ENCODE data around the gene SZT2. TPM values are rescaled to one million over a fixed set of nuclear protein-coding genes. Genes with fewer than 3 reads are reported as not detected.

Gene SZT2
- total and polyA plus RNA-seq, 2 of the 4 experiments (the other 2 are of a cell fraction): 9.5 to 14.3 TPM

DNA sequence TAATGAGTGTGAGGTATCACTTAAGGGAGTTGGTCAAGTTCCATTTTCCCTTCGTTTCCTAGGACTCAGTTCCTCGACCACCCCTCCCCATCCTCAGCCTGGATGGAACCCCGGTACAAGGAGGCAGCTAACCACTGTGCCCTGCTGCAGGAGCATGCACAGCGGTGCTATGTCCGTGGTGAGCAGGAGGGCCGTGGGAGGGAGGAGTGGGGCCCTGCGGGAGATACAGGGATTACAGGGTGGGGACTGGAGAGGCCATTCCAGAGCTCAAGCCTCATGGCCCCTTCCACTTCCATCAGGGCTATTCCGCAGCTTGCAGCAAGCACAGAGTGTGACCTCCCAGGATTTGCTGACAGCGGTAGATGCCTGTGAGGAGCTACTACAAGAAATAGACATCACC lies 38.2 kb downstream of the SZT2 start:
- Histone ChIP-seq H2BK20ac (ENCODE audit: low read depth, low read length) (no peak overlapping the region), H2AK9ac (replicated peaks; ENCODE audit: low read depth, low read length, poor library complexity) (no peak overlapping the region), H3K9ac (ENCODE audit: low read depth, low read length) (no peak overlapping the region), H3K56ac (ENCODE audit: extremely low read depth, insufficient read depth, low read length) (no peak overlapping the region), H3K4me3 (ENCODE audit: insufficient read depth, low read depth, low read length) (no peak overlapping the region), H2AK5ac (ENCODE audit: low read depth, low read length) (no peak overlapping the region), H3K36me3 (ENCODE audit: control insufficient read depth, insufficient read depth, low read length) (peaks cover 95% of the 10 kb centered on the region), H3K14ac (replicated peaks; ENCODE audit: low read depth, low read length) (no peak overlapping the region), H2BK5ac (ENCODE audit: low read depth, low read length, poor library complexity, severe bottlenecking) (no peak overlapping the region), H3K27ac (ENCODE audit: insufficient read depth, low read length) (no peak overlapping the region), H4K20me1 (ENCODE audit: insufficient read depth, low read length) (no peaks in the 10 kb centered on the region), H2BK15ac (ENCODE audit: low read depth, low read length) (no peak overlapping the region), H3K9me3 (ENCODE audit: control insufficient read depth, insufficient read depth, low read length) (no peaks in the 10 kb centered on the region), H4K91ac (ENCODE audit: insufficient read depth, low read depth, low read length) (no peak overlapping the region), H3K4me1 (ENCODE audit: control insufficient read depth, insufficient read depth, low read length) (no peaks in the 10 kb centered on the region), H3K4ac (ENCODE audit: low read depth, low read length) (no peak overlapping the region), H2BK120ac (ENCODE audit: low read depth, low read length) (no peak overlapping the region), H4K8ac (ENCODE audit: low read depth in 2 of 2, low read length in 2 of 2) (no peak overlapping the region), H3K23ac (ENCODE audit: low read depth, low read length) (no peak overlapping the region), H3K9me1 (ENCODE audit: insufficient read depth, low read length) (peaks cover 12% of the 10 kb centered on the region; the same call in 1 of the 2 replicates), H3K27me3 (ENCODE audit: control insufficient read depth, insufficient read depth, low read length) (no peaks in the 10 kb centered on the region), H4K5ac (ENCODE audit: low read depth, low read length) (no peak overlapping the region), H3K18ac (ENCODE audit: low read depth, low read length) (no peak overlapping the region), H2AFZ (replicated peaks; ENCODE audit: low read length, poor library complexity) (no peak overlapping the region), H3K79me1 (ENCODE audit: low read depth in 1 of 2, low read length in 2 of 2) (peaks cover 0 to 4% of the 10 kb centered on the region in 2 experiments; a peak in 1 of 4 replicates), H3K4me2 (ENCODE audit: low read depth, low read length) (no peak overlapping the region)
- CTCF ChIA-PET: no interaction called here
- POLR2A ChIA-PET (ENCODE audit: unreplicated experiment): no interaction called here
- intact Hi-C loops (cut with micrococcal nuclease) (no loop called here), in situ Hi-C loops (cut with MboI; ENCODE audit: low sequenced_read_pairs) (no loop called here), dilution Hi-C loops (cut with HindIII; ENCODE audit: low sequenced_read_pairs, unreplicated experiment) (no loop called here)
- ATAC-seq (ENCODE audit: low read depth) (no peak), DNase-seq (no peak)
- WGBS, 2 experiments (ENCODE audit: extremely low coverage in 2 of 2, insufficient read length in 1 of 2): no CpG with 5 or more reads among the region's 9 CpGs
- TF ChIP-seq CHD1 (IDR thresholded peaks at IDR 0.05; ENCODE audit: low read depth, low read length): no peak
- TF ChIP-seq RAD21 (IDR thresholded peaks at IDR 0.05; ENCODE audit: low read length): no peak
- TF ChIP-seq MAFK (IDR thresholded peaks at IDR 0.05; ENCODE audit: low read depth, low read length): no peak
- no peak for TF ChIP-seq BHLHE40 (IDR thresholded peaks at IDR 0.05; ENCODE audit: low read depth, low read length)
- no peak for TF ChIP-seq NFE2L2 (IDR thresholded peaks at IDR 0.05; ENCODE audit: low read depth, low read length)
- no peak for TF ChIP-seq RFX5 (IDR thresholded peaks at IDR 0.05; ENCODE audit: low read depth, low read length)
- no peak for TF ChIP-seq CEBPB (IDR thresholded peaks at IDR 0.05; ENCODE audit: low read depth, low read length)
- TF ChIP-seq FOS (IDR thresholded peaks at IDR 0.05; ENCODE audit: low read depth, low read length): no peak
- TF ChIP-seq, protein P1, sequence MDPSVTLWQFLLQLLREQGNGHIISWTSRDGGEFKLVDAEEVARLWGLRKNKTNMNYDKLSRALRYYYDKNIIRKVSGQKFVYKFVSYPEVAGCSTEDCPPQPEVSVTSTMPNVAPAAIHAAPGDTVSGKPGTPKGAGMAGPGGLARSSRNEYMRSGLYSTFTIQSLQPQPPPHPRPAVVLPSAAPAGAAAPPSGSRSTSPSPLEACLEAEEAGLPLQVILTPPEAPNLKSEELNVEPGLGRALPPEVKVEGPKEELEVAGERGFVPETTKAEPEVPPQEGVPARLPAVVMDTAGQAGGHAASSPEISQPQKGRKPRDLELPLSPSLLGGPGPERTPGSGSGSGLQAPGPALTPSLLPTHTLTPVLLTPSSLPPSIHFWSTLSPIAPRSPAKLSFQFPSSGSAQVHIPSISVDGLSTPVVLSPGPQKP (IDR thresholded peaks at IDR 0.05; ENCODE audit: borderline replicate concordance, low read depth, low read length): no peak
- TF ChIP-seq RCOR1 (IDR thresholded peaks at IDR 0.05; ENCODE audit: insufficient replicate concordance, low read length): no peak
- TF ChIP-seq, protein P2, sequence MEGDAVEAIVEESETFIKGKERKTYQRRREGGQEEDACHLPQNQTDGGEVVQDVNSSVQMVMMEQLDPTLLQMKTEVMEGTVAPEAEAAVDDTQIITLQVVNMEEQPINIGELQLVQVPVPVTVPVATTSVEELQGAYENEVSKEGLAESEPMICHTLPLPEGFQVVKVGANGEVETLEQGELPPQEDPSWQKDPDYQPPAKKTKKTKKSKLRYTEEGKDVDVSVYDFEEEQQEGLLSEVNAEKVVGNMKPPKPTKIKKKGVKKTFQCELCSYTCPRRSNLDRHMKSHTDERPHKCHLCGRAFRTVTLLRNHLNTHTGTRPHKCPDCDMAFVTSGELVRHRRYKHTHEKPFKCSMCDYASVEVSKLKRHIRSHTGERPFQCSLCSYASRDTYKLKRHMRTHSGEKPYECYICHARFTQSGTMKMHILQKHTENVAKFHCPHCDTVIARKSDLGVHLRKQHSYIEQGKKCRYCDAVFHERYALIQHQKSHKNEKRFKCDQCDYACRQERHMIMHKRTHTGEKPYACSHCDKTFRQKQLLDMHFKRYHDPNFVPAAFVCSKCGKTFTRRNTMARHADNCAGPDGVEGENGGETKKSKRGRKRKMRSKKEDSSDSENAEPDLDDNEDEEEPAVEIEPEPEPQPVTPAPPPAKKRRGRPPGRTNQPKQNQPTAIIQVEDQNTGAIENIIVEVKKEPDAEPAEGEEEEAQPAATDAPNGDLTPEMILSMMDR (conservative IDR thresholded peaks at IDR 0.05; ENCODE audit: low read depth, low read length): no peak
- no peak for TF ChIP-seq SMC3 (IDR thresholded peaks at IDR 0.05; ENCODE audit: low read depth, low read length)
- BruUV-seq (replicated peaks): no TSS peak
